Cardiac fibroblast (primary cell): ENCODE measurements around the gene KDF1.

Experiments
- DNase-seq, 2 donors: peaks; one replicate each; pipeline versions ENCODE4 v3.0.0 to v3.0.0-alpha.2; 2010; ENCODE audit warnings: low read depth in 2 of 2
- H3K4me3 ChIP-seq, 2 donors: replicated peaks in 1 of 2; 1 replicate in 1 of 2; 2 replicates in 1 of 2; pipeline ENCODE4 v1.5.1; 2011; ENCODE audit warnings: low read depth in 2 of 2, low read length in 2 of 2, mild to moderate bottlenecking in 2 of 2, moderate library complexity in 1 of 2
- TF ChIP-seq, protein P1 (sequence below): IDR thresholded peaks from one replicate; pipeline ENCODE4 v1.5.1; 2011; ENCODE audit warnings: low read depth, mild to moderate bottlenecking, low read length, inconsistent platforms

The KDF1 gene

GRCh38 chr1:26913754-26914619, 46.3 kb downstream of the KDF1 start, which contains the start of gene NR0B2:
Gene NR0B2 (minus strand): TSS chr1:26913975. CDS start chr1:26913940, 35 bp downstream.
- TF ChIP-seq, protein P1, sequence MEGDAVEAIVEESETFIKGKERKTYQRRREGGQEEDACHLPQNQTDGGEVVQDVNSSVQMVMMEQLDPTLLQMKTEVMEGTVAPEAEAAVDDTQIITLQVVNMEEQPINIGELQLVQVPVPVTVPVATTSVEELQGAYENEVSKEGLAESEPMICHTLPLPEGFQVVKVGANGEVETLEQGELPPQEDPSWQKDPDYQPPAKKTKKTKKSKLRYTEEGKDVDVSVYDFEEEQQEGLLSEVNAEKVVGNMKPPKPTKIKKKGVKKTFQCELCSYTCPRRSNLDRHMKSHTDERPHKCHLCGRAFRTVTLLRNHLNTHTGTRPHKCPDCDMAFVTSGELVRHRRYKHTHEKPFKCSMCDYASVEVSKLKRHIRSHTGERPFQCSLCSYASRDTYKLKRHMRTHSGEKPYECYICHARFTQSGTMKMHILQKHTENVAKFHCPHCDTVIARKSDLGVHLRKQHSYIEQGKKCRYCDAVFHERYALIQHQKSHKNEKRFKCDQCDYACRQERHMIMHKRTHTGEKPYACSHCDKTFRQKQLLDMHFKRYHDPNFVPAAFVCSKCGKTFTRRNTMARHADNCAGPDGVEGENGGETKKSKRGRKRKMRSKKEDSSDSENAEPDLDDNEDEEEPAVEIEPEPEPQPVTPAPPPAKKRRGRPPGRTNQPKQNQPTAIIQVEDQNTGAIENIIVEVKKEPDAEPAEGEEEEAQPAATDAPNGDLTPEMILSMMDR, result no peak
- DNase-seq, result no peak
- H3K4me3 ChIP-seq, result no peak within 1 kb of the TSS

DNA sequence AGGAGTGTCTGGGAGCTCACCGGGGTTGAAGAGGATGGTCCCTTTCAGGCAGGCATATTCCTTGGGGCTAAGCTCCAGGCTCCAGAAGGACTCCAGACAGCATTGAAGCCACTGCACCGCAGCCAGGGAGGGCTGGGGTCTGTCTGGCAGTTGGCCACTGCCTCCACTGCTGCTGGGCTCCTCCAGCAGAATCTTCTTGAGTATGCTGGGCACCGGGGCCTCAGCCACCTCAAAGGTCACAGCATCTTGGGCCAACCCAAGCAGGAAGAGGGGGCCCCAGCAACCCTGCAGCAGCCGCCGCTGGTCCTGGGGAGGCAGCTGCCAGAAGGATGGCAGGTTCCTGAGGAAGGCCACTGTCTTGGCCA, 46.9 kb downstream of the KDF1 start:
- TF ChIP-seq, protein P1, result no peak
- DNase-seq, result no peak
- H3K4me3 ChIP-seq, result no peak overlapping the region

- TF ChIP-seq, protein P1, result no peak
- no peak overlapping the region for H3K4me3 ChIP-seq
- no peak for DNase-seq
Observed at GRCh38 chr1:26912147-26912490, 48.1 kb downstream of the KDF1 start.

- TF ChIP-seq, protein P1, result no peak
Observed at GRCh38 chr1:26911399-26912146, 48.7 kb downstream of the KDF1 start.

GRCh38 chr1:26910343-26911160, 49.7 kb downstream of the KDF1 start:
- H3K4me3 ChIP-seq, result no peak overlapping the region
- no peak for DNase-seq
- TF ChIP-seq, protein P1, result no peak

More at GRCh38 chr1:26911399-26912146, 48.7 kb downstream of the KDF1 start:
- no peak for DNase-seq
- H3K4me3 ChIP-seq, result no peak overlapping the region

DNA sequence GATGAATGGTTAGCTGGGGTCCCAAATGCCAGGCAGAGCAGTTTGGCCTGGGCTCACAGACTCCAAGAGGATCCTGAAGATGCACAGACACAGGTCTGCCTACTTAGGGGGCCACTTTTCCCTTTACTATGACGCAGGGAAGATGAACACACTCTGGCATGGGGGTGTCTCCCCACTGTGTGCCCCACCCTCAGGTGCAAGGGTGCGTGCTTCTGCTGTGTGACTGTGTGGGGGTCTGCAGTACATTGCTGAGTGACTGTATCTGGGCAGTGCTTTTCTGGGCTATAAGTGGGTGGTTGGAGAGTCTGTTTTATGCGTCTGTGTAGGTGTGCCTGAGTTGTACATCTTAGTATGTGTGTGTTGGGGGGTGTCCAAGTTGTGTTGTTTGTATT, 50.3 kb downstream of the KDF1 start:
- TF ChIP-seq, protein P1, result no peak
- no peak overlapping the region for H3K4me3 ChIP-seq
- no peak for DNase-seq
